ACC112 (cell line): ENCODE results near the gene IRAK3.
A peak's percentile ranks its signal among the peaks of the same experiment; 100 is the strongest.

Experiments used
- H2AFZ ChIP-seq: fragments of 200-600 bp; sonication (generic); one replicate; pipeline ENCODE4 v1.6.0; 2017; ENCODE audit warnings: antibody characterized with exemption, low read length; ENCODE audit not compliant: unreplicated experiment
- H3K27ac ChIP-seq: fragments of 200-600 bp; sonication (generic); 2 replicates; pipeline ENCODE4 v1.5.1; 2014; ENCODE audit warnings: low read depth, mild to moderate bottlenecking, antibody characterized with exemption, low read length, moderate library complexity
- H3K27me3 ChIP-seq: fragments of 200-600 bp; sonication (generic); 2 replicates; pipeline ENCODE4 v1.6.1; 2014; ENCODE audit warnings: mild to moderate bottlenecking, antibody characterized with exemption, low read length, moderate library complexity, mixed read lengths; ENCODE audit not compliant: insufficient read depth
- H3K36me3 ChIP-seq: fragments of 200-600 bp; sonication (generic); 2 replicates; pipeline ENCODE4 v1.6.1; 2016; ENCODE audit warnings: mild to moderate bottlenecking, antibody characterized with exemption, low read length, moderate library complexity, mixed read lengths; ENCODE audit not compliant: insufficient read depth
- H3K4me1 ChIP-seq: fragments of 200-600 bp; sonication (generic); one replicate; pipeline ENCODE4 v1.6.1; 2016; ENCODE audit warnings: low read length, mixed read lengths; ENCODE audit not compliant: insufficient read depth, unreplicated experiment, control insufficient read depth
- H3K4me3 ChIP-seq: fragments of 200-600 bp; sonication (generic); 2 replicates; pipeline ENCODE4 v1.5.1; 2014; ENCODE audit warnings: mild to moderate bottlenecking, low read depth, low read length
- H3K79me2 ChIP-seq: fragments of 200-600 bp; sonication (generic); one replicate; pipeline ENCODE4 v1.6.0; 2016; ENCODE audit warnings: low read length; ENCODE audit not compliant: control insufficient read depth, unreplicated experiment, insufficient read depth

IRAK3 gene

DNA sequence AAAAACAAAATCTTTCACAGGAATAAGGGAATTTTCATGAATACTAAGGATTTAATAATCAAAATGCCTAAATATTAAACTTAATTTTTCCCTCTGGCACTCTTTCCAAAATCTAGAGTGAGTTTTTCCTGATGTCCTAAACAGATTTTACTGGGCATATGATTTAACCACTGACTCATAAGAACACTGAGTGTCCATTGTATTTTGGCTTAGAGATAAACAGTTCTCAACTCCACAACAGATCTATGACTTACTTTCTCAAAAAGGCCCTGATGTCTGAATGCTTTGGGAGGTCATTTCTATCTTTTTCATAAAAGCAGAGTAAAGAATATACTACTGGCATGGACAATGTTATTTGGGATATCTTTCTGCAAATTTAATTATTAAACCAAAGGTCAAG is 34.2 kb upstream of the IRAK3 start:
- H3K27me3 ChIP-seq, result no peaks in the 10 kb centered on the region
- H2AFZ ChIP-seq, result no peak overlapping the region
- peaks cover 6% of the 10 kb centered on the region for H3K79me2 ChIP-seq
- H3K4me3 ChIP-seq, result no peak overlapping the region
- peaks cover 18% of the 10 kb centered on the region for H3K36me3 ChIP-seq
- peaks cover 23% of the 10 kb centered on the region for H3K4me1 ChIP-seq
- H3K27ac ChIP-seq, result peak overlapping the region; percentile 37

DNA sequence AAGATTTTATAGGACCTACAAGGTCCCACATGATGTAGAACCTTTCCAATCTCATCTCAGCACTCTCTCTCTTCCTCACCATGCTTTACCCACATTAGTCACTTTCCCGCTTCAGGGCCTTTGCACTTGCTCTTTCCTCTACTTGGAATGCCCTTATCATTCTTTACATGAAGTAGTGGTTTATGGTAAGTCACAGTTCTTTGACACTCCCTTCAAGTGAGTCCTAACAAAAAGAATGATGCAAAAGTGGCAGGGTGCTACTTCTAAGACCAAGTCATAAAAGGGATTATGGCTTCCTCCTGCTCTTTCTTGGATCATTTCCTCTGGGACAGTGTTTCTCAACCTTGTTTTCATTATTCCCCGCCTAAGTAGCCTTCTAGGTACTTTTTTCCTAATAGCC is 32.4 kb upstream of the IRAK3 start:
- H2AFZ ChIP-seq, result no peak overlapping the region
- H3K27ac ChIP-seq, result no peak overlapping the region
- H3K4me1 ChIP-seq, result peaks cover 23% of the 10 kb centered on the region
- peaks cover 12% of the 10 kb centered on the region for H3K79me2 ChIP-seq
- peaks cover 11% of the 10 kb centered on the region; the same call in 1 of the 2 replicates for H3K36me3 ChIP-seq
- H3K4me3 ChIP-seq, result no peak overlapping the region
- H3K27me3 ChIP-seq, result no peaks in the 10 kb centered on the region

DNA sequence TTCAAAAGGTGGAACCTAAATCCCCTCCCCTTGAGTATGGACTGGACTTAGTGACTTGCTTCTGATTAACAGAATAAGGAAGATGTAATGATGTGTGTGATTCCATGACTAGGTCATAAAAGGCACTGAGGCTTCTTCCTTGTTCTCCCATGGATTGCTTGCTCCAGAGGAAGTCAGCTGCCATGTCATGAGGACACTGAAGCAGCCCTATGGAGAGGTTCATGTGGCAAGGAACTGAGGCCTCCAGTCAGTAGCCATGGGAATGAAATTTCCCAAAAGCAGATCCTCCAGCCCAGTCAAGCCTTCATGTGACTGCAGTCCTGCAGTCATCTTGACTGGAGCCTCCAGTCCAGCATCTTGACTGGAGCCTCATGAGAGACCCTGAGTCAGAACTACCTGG is 29.9 kb upstream of the IRAK3 start:
- H3K36me3 ChIP-seq, result peaks cover 15% of the 10 kb centered on the region; the same call in 1 of the 2 replicates
- H3K79me2 ChIP-seq, result peaks cover 32% of the 10 kb centered on the region
- H3K4me1 ChIP-seq, result peaks cover 10% of the 10 kb centered on the region

DNA sequence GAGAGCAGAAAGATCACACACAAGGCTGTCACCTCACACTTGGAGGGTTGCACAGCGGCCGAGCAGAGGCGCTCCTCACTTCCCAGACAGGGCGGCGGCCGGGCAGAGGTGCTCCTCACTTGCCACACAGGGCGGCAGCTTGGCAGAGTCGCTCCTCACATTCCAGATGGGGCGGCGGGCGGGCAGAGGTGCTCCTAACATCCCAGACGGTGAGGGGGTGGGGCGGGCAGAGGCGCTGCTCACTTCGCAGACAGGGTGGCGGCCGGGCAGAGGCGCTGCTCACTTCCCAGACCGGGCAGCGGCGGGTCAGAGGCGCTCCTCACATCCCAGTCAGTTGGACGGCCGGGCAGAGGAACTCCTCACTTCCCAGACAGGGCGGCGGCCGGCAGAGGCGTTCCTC is 28.3 kb upstream of the IRAK3 start:
- no peak overlapping the region for H3K4me3 ChIP-seq
- no peaks in the 10 kb centered on the region for H3K27me3 ChIP-seq
- no peaks in the 10 kb centered on the region for H3K4me1 ChIP-seq
- peaks cover 29% of the 10 kb centered on the region for H3K36me3 ChIP-seq
- peaks cover 46% of the 10 kb centered on the region for H3K79me2 ChIP-seq
- H2AFZ ChIP-seq, result no peak overlapping the region
- H3K27ac ChIP-seq, result no peak overlapping the region

More for the DNA sequence above, 29.9 kb upstream of the IRAK3 start:
- H2AFZ ChIP-seq, result no peak overlapping the region
- H3K4me3 ChIP-seq, result no peak overlapping the region
- no peaks in the 10 kb centered on the region for H3K27me3 ChIP-seq
- no peak overlapping the region for H3K27ac ChIP-seq

DNA sequence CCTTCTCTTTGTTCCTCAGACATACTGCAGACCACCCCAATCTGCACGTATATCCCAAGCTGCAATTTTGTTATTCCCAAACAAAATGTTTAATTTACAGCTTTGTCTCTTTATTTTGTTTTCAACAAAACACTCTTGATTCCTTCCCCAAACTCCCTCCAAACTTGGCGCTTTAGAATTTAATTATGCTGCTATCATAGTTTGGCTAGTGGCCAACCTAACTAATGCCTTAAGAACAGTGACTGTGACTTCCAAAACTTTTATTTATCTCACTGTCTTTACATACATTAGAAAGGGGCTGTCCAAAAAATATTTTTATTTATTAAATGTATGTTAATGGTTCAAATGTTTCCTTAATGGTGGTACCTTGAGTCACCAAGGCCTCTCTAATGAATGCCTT is 26.3 kb upstream of the IRAK3 start:
- Histone ChIP-seq H3K27me3 (no peaks in the 10 kb centered on the region), H3K27ac (no peak overlapping the region), H2AFZ (no peak overlapping the region), H3K36me3 (peaks cover 46% of the 10 kb centered on the region), H3K79me2 (peaks cover 65% of the 10 kb centered on the region), H3K4me3 (no peak overlapping the region), H3K4me1 (peaks cover 6% of the 10 kb centered on the region)

DNA sequence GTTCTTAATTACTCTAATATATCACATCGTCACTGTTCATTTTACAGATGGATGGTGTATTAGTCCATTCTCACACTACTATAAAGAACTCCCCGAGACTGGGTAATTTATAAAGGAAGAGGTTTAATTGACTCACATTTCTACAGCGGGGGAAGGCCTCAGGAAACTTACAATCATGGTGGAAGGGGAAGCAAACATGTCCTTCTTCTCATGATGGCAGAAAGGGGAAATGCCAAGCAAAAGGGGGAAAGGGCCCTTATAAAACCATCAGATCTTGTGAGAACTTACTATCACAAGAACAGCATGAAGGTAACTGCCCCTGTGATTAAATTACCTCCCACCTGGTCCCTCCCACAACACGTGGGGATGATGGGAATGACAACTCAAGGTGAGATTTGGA is 25.7 kb upstream of the IRAK3 start:
- peaks cover 71% of the 10 kb centered on the region for H3K79me2 ChIP-seq
- peaks cover 11% of the 10 kb centered on the region for H3K4me1 ChIP-seq
- no peak overlapping the region for H2AFZ ChIP-seq
- H3K27ac ChIP-seq, result no peak overlapping the region
- no peak overlapping the region for H3K4me3 ChIP-seq
- H3K36me3 ChIP-seq, result peaks cover 47% of the 10 kb centered on the region
- H3K27me3 ChIP-seq, result no peaks in the 10 kb centered on the region

DNA sequence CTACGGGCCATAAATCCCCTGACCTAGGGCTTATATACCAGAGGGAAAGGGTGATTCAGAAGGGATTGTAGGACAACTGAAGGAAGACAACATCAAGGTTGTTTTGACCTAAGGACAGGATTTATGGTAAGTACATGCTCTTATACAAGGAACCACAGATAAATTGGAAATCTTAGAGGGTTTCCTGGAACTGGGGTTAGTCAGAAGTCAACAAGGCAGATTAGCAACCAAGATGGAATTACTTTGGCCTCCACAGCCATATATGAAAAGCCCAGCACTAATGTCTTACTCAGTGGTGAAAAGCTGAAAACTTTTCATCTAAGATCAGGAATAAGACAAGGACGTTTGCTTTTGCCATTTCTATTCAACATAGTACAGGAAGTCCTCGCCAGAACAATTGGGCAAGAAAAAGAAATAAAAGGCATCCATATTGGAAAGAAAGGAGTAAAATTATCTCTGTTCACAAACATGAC is 24.6 kb upstream of the IRAK3 start:
- H3K27me3 ChIP-seq, result no peaks in the 10 kb centered on the region
- no peak overlapping the region for H3K27ac ChIP-seq
- H3K79me2 ChIP-seq, result peaks cover 74% of the 10 kb centered on the region
- H2AFZ ChIP-seq, result no peak overlapping the region
- peaks cover 16% of the 10 kb centered on the region for H3K4me1 ChIP-seq
- peaks cover 46% of the 10 kb centered on the region for H3K36me3 ChIP-seq
- H3K4me3 ChIP-seq, result no peak overlapping the region

DNA sequence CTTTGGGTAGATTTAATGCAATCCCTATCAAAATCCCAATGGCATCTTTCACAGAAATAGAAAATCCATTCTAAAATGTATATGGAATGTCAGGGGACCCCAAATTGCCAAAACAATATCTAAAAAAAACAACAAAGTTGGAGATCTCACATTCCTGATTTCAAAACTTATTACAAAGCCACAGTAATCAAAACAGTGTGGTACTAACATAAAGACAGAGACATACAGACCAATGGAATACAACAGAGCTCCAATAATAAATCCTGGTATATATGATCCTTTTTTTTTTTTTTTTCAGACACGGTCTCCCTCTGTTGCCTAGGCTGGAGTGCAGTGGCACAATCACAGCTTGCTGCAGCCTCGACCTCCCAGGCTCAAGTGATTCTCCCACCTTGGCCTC is 23.9 kb upstream of the IRAK3 start:
- peaks cover 16% of the 10 kb centered on the region for H3K4me1 ChIP-seq
- no peak overlapping the region for H2AFZ ChIP-seq
- no peak overlapping the region for H3K4me3 ChIP-seq
- no peak overlapping the region for H3K27ac ChIP-seq
- H3K36me3 ChIP-seq, result peaks cover 38% of the 10 kb centered on the region
- H3K79me2 ChIP-seq, result peaks cover 70% of the 10 kb centered on the region
- H3K27me3 ChIP-seq, result no peaks in the 10 kb centered on the region

DNA sequence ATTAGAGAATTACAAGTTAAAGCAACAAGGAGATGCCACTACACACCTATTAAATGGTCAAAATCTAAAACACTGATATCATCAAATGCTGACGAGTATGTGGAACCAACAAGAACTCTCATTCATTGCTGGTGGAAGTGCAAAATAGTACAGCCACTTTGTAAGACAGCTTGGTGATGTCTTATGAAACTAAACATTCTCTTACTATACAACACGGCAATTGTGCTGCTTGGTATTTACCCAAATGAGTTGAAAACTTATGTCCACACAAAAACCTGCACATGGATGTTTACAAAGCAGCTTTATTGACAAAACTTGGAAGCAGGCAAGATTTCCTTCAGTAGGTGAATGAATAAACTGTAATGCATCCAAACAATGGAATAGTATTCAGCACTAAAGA is 22.5 kb upstream of the IRAK3 start:
- peaks cover 66% of the 10 kb centered on the region for H3K79me2 ChIP-seq
- no peak overlapping the region for H3K27ac ChIP-seq
- H3K36me3 ChIP-seq, result peaks cover 36% of the 10 kb centered on the region
- H3K4me1 ChIP-seq, result peaks cover 16% of the 10 kb centered on the region
- no peak overlapping the region for H3K4me3 ChIP-seq
- no peak overlapping the region for H2AFZ ChIP-seq
- no peaks in the 10 kb centered on the region for H3K27me3 ChIP-seq

DNA sequence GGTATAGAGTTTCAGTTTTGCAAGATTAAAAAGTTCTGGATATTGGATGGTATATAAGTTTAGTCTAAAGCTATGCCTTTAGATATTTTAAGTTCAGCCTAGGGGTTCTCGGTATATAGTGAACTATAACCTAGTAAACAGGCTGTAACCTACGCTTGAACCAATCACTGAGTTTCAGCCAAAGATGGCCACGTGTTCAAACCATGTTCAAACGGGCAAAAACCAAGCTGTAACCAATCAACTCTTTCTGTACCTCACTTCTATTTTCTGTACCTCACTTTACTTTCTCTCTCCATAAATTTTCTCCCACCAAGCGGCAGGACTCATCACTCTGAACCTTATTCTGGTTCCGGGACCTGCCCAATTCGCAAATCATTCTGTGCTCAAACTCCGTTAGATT is 20.6 kb upstream of the IRAK3 start:
- no peaks in the 10 kb centered on the region for H3K27me3 ChIP-seq
- peak overlapping the region; percentile 78 for H2AFZ ChIP-seq
- peaks cover 16% of the 10 kb centered on the region for H3K4me1 ChIP-seq
- peaks cover 52% of the 10 kb centered on the region for H3K79me2 ChIP-seq
- peak overlapping the region; percentile 94 for H3K4me3 ChIP-seq
- H3K27ac ChIP-seq, result peak overlapping the region; percentile 97
- H3K36me3 ChIP-seq, result peaks cover 36% of the 10 kb centered on the region

DNA sequence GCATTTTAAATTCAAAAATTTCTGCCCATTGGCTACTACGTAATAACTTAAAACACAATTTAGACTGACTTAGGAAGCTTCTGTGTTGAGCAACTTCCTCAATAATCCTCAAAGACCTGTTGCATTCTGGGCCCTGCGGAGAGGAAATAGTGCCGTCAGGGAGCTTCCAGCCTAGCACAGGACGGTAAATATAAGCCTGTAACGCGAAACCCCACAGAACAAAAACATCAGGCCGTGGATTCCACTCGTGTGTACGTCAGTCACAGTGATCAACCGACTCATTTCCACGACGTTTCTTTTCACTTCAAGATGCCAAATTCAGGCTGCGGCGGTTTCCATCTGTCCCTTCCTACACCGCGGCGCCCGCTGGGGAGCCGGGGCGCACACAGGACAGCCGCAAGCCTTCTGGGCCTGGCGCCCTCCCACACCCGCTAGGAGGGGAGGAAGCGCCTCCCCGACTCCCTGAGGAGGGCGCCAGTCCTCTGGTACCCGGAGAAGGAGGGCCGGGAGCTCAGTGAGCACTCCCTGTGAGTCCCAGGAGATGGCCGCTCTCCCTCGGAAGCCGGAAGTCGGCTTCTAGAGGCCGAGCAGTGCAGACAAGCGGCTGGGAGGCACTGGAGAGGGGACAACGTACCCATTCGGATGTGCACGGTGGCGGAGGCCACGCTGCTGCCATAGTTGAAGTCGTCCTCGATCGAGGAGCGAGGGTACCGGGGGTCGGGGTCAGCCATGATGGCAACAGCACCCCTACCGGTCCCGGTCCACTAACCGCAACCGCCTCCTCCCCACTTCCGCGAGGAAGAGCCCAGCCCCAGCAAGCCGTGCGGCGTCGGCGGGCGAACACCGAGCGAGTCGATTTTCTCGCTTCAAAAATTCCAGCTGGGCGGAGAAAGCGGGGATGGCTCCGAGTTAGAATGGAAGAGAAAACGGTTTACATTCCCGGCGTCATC is 19.5 kb upstream of the IRAK3 start, which contains the start of gene TMBIM4:
TMBIM4 (minus strand) TSS at position 776 of the 950 bp plus-strand sequence; CDS start at position 731, 45 bp downstream.
- Histone ChIP-seq H3K36me3 (peaks cover 29% of the 10 kb centered on the region), H2AFZ (peak within 1 kb of the TSS; percentile 78), H3K27me3 (no peaks in the 10 kb centered on the region)

More for the DNA sequence above, 19.5 kb upstream of the IRAK3 start, which contains the start of gene TMBIM4:
- Histone ChIP-seq H3K4me3 (peak within 1 kb of the TSS; percentile 94), H3K79me2 (peaks cover 41% of the 10 kb centered on the region), H3K4me1 (peaks cover 16% of the 10 kb centered on the region), H3K27ac (peak within 1 kb of the TSS; percentile 97)
